Neural cell (in vitro differentiated cells): ENCODE results near the gene TAF3. TPM values are rescaled to one million over a fixed set of nuclear protein-coding genes. Genes with fewer than 3 reads are reported as not detected.

Experiments
- H2AFZ ChIP-seq: fragments of 200-600, 300-800 bp; sonication (generic), shearing (Covaris generic); 2 replicates; pipeline ENCODE4 v1.6.0; 2014; ENCODE audit warnings: low read depth, mild to moderate bottlenecking, antibody characterized with exemption, low read length, moderate library complexity
- H3F3A ChIP-seq: fragments of 200-600 bp; shearing (Covaris generic); 2 replicates; pipeline ENCODE4 v1.6.1; 2016; ENCODE audit warnings: mild to moderate bottlenecking, moderate library complexity, mixed read lengths, antibody characterized with exemption, low read length; ENCODE audit not compliant: insufficient read depth, poor library complexity, severe bottlenecking
- H3K27ac ChIP-seq: fragments of 200-600, 300-800 bp; sonication (generic), shearing (Covaris generic); 2 replicates; pipeline ENCODE4 v1.5.1; 2014; ENCODE audit warnings: mild to moderate bottlenecking, low read length, moderate library complexity
- H3K27me3 ChIP-seq: fragments of 300-800, 200-600 bp; sonication (generic), shearing (Covaris generic); 2 replicates; pipeline ENCODE4 v1.6.0; 2014; ENCODE audit warnings: mild to moderate bottlenecking, low read depth, low read length, moderate library complexity; ENCODE audit not compliant: insufficient read depth
- H3K36me3 ChIP-seq: fragments of 300-800, 200-600 bp; sonication (generic), shearing (Covaris generic); 2 replicates; pipeline ENCODE4 v1.5.1; 2014; ENCODE audit warnings: mild to moderate bottlenecking, antibody characterized with exemption, low read length, moderate library complexity; ENCODE audit not compliant: insufficient read depth
- H3K4me2 ChIP-seq: fragments of 300-800, 200-600 bp; sonication (generic), shearing (Covaris generic); 2 replicates; pipeline ENCODE4 v1.6.0; 2014; ENCODE audit warnings: mild to moderate bottlenecking, low read length
- H3K4me3 ChIP-seq: fragments of 300-800, 200-600 bp; sonication (generic), shearing (Covaris generic); 2 replicates; pipeline ENCODE4 v1.5.1; 2014; ENCODE audit warnings: mild to moderate bottlenecking, low read length, moderate library complexity
- H3K79me2 ChIP-seq: fragments of 200-600 bp; shearing (Covaris generic); replicated peaks from 2 replicates; pipeline ENCODE4 v1.6.0; 2014; ENCODE audit warnings: mild to moderate bottlenecking, low read length, moderate library complexity; ENCODE audit not compliant: insufficient read depth
- H3K9ac ChIP-seq: fragments of 300-800, 200-600 bp; sonication (generic), shearing (Covaris generic); 2 replicates; pipeline ENCODE4 v1.6.1; 2016; ENCODE audit warnings: mild to moderate bottlenecking, low read length, mixed read lengths
- H3K9me2 ChIP-seq: fragments of 200-600 bp; shearing (Covaris generic); 2 replicates; pipeline ENCODE4 v1.6.1; 2016; ENCODE audit warnings: mild to moderate bottlenecking, low read length, mixed read lengths; ENCODE audit not compliant: insufficient read depth
- H3K9me3 ChIP-seq: fragments of 200-600, 300-800 bp; sonication (generic), shearing (Covaris generic); 2 replicates; pipeline ENCODE4 v1.6.1; 2016; ENCODE audit warnings: mild to moderate bottlenecking, mixed run types, low read length, moderate library complexity, mixed read lengths
- H4K20me1 ChIP-seq: fragments of 200-600 bp; shearing (Covaris generic); 2 replicates; pipeline ENCODE4 v1.6.1; 2016; ENCODE audit warnings: mild to moderate bottlenecking, mixed run types; ENCODE audit not compliant: insufficient read depth
- EP300 ChIP-seq: fragments of 450-650 bp; conservative IDR thresholded peaks from 2 replicates; pipeline ENCODE4 v1.6.1; 2014; ENCODE audit warnings: antibody characterized with exemption, mild to moderate bottlenecking, moderate library complexity; ENCODE audit not compliant: poor library complexity, severe bottlenecking
- EZH2 ChIP-seq: fragments of 200-600, 300-800 bp; shearing (Covaris generic), sonication (generic); IDR thresholded peaks from 2 replicates; pipeline ENCODE4 v1.6.1; 2014; ENCODE audit warnings: antibody characterized with exemption, low read length, borderline replicate concordance, mild to moderate bottlenecking; ENCODE audit not compliant: insufficient read depth, poor library complexity, severe bottlenecking
- MXI1 ChIP-seq: fragments of 450-650 bp; conservative IDR thresholded peaks from 2 replicates; pipeline ENCODE4 v1.6.1; 2014; ENCODE audit warnings: antibody characterized with exemption, mild to moderate bottlenecking; ENCODE audit not compliant: poor library complexity, severe bottlenecking
- POLR2AphosphoS5 ChIP-seq: IDR thresholded peaks from 2 replicates; pipeline ENCODE4 v1.6.1; 2012
- RAD21 ChIP-seq: fragments of 450-650 bp; conservative IDR thresholded peaks from 2 replicates; pipeline ENCODE4 v1.6.1; 2014; ENCODE audit warnings: antibody characterized with exemption, mild to moderate bottlenecking, moderate library complexity
- SMC3 ChIP-seq: fragments of 450-650 bp; conservative IDR thresholded peaks from 2 replicates; pipeline ENCODE4 v1.6.1; 2014; ENCODE audit warnings: antibody characterized with exemption, mild to moderate bottlenecking, moderate library complexity; ENCODE audit not compliant: poor library complexity
- TAF1 ChIP-seq: IDR thresholded peaks from 2 replicates; pipeline ENCODE4 v1.6.1; 2012; ENCODE audit warnings: low read depth
- polyA plus RNA-seq: library from polyadenylated mRNA; depleted of rRNA; stranded (reverse); fragments of >200 nt; gene quantifications from 2 replicates; pipeline ENCODE4 v1.2.3, GENCODE V29; 2014
- TF ChIP-seq, protein P1 (sequence below): fragments of 450-650 bp; IDR thresholded peaks from 2 replicates; pipeline ENCODE4 v1.5.1; 2014; ENCODE audit warnings: antibody characterized with exemption, mild to moderate bottlenecking, moderate library complexity; ENCODE audit not compliant: poor library complexity, severe bottlenecking
- TF ChIP-seq, protein P2 (sequence below): IDR thresholded peaks from 2 replicates; pipeline ENCODE4 v1.6.1; 2012; ENCODE audit warnings: borderline replicate concordance

TAF3 gene
- polyA plus RNA-seq, 1 donor from 2014 or later = 2.0 TPM

- Histone ChIP-seq H3K4me3 (no peak overlapping the region), H3K27me3 (no peaks in the 10 kb centered on the region), H3F3A (no peaks in the 10 kb centered on the region), H3K27ac (no peak overlapping the region), H3K4me2 (no peak overlapping the region), H3K79me2 (no peaks in the 10 kb centered on the region), H3K9me2 (no peaks in the 10 kb centered on the region), H3K36me3 (peaks cover 4% of the 10 kb centered on the region), H3K9me3 (no peaks in the 10 kb centered on the region), H4K20me1 (no peaks in the 10 kb centered on the region), H2AFZ (no peak overlapping the region), H3K9ac (no peak overlapping the region)
- TF ChIP-seq EP300 (no peak), TAF1 (no peak), POLR2AphosphoS5 (no peak), EZH2 (no peak), RAD21 (no peak), MXI1 (no peak)
- TF ChIP-seq, protein P1, sequence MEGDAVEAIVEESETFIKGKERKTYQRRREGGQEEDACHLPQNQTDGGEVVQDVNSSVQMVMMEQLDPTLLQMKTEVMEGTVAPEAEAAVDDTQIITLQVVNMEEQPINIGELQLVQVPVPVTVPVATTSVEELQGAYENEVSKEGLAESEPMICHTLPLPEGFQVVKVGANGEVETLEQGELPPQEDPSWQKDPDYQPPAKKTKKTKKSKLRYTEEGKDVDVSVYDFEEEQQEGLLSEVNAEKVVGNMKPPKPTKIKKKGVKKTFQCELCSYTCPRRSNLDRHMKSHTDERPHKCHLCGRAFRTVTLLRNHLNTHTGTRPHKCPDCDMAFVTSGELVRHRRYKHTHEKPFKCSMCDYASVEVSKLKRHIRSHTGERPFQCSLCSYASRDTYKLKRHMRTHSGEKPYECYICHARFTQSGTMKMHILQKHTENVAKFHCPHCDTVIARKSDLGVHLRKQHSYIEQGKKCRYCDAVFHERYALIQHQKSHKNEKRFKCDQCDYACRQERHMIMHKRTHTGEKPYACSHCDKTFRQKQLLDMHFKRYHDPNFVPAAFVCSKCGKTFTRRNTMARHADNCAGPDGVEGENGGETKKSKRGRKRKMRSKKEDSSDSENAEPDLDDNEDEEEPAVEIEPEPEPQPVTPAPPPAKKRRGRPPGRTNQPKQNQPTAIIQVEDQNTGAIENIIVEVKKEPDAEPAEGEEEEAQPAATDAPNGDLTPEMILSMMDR = no peak
These were observed 150.3 kb downstream of the TAF3 start for GRCh38 chr10:7968510-7969112.

- Histone ChIP-seq H3K4me2 (no peak overlapping the region), H3F3A (no peaks in the 10 kb centered on the region), H3K27me3 (no peaks in the 10 kb centered on the region), H3K9me3 (no peaks in the 10 kb centered on the region), H3K9ac (no peak overlapping the region), H3K79me2 (no peaks in the 10 kb centered on the region), H2AFZ (no peak overlapping the region), H4K20me1 (no peaks in the 10 kb centered on the region), H3K36me3 (peaks cover 4% of the 10 kb centered on the region), H3K9me2 (no peaks in the 10 kb centered on the region), H3K4me3 (no peak overlapping the region), H3K27ac (no peak overlapping the region)
- no peak for TF ChIP-seq EZH2
- TF ChIP-seq SMC3 = no peak
- no peak for TF ChIP-seq TAF1
- no peak for TF ChIP-seq MXI1
- TF ChIP-seq POLR2AphosphoS5 = no peak
- TF ChIP-seq EP300 = no peak
- TF ChIP-seq RAD21 = no peak
- TF ChIP-seq, protein P2, sequence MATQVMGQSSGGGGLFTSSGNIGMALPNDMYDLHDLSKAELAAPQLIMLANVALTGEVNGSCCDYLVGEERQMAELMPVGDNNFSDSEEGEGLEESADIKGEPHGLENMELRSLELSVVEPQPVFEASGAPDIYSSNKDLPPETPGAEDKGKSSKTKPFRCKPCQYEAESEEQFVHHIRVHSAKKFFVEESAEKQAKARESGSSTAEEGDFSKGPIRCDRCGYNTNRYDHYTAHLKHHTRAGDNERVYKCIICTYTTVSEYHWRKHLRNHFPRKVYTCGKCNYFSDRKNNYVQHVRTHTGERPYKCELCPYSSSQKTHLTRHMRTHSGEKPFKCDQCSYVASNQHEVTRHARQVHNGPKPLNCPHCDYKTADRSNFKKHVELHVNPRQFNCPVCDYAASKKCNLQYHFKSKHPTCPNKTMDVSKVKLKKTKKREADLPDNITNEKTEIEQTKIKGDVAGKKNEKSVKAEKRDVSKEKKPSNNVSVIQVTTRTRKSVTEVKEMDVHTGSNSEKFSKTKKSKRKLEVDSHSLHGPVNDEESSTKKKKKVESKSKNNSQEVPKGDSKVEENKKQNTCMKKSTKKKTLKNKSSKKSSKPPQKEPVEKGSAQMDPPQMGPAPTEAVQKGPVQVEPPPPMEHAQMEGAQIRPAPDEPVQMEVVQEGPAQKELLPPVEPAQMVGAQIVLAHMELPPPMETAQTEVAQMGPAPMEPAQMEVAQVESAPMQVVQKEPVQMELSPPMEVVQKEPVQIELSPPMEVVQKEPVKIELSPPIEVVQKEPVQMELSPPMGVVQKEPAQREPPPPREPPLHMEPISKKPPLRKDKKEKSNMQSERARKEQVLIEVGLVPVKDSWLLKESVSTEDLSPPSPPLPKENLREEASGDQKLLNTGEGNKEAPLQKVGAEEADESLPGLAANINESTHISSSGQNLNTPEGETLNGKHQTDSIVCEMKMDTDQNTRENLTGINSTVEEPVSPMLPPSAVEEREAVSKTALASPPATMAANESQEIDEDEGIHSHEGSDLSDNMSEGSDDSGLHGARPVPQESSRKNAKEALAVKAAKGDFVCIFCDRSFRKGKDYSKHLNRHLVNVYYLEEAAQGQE = no peak
- TF ChIP-seq, protein P1 = no peak
These were observed 151.3 kb downstream of the TAF3 start for GRCh38 chr10:7969623-7970022.
